Body of pancreas (tissue), 4 donors: Measurements from ENCODE around the gene ERC1. TPM values are rescaled to one million over a fixed set of nuclear protein-coding genes. Genes with fewer than 3 reads are reported as not detected.

Source experiments
- ATAC-seq: fragments of 150-250 bp; one replicate; pipeline ENCODE4 v1.9.1; 2016
- DNase-seq, 4 donors: peaks; one replicate each; pipeline ENCODE4 v3.0.0-alpha.2; 2019
- H3K27ac ChIP-seq, 4 donors: fragments of 200-600 bp; sonication (generic); 1 replicate in 3 of 4; 2 replicates in 1 of 4; pipeline versions ENCODE4 v1.5.1 to v1.6.1; 2016 to 2019; ENCODE audit warnings: mild to moderate bottlenecking in 1 of 4, mixed read lengths in 1 of 4, moderate library complexity in 1 of 4
- H3K27me3 ChIP-seq, 2 donors: fragments of 200-600 bp; sonication (generic); one replicate each; pipeline ENCODE4 v1.6.0; 2016; ENCODE audit warnings: mild to moderate bottlenecking in 1 of 2
- H3K36me3 ChIP-seq, 2 donors: fragments of 200-600 bp; sonication (generic); replicated peaks in 1 of 2; 2 replicates each; pipeline ENCODE4 v1.5.1; 2016; ENCODE audit warnings: low read depth in 2 of 2; ENCODE audit not compliant: insufficient read depth in 1 of 2
- H3K4me1 ChIP-seq: fragments of 200-600 bp; sonication (generic); one replicate; pipeline ENCODE4 v1.6.0; 2016
- H3K4me3 ChIP-seq, 2 donors: fragments of 200-600 bp; sonication (generic); 1 replicate in 1 of 2; 2 replicates in 1 of 2; pipeline ENCODE4 v1.5.1; 2016 to 2019
- H3K9me3 ChIP-seq, 3 donors: fragments of 200-600 bp; sonication (generic); 1 replicate in 2 of 3; 2 replicates in 1 of 3; pipeline ENCODE4 v1.5.1; 2016
- POLR2A ChIP-seq, 3 donors: fragments of 450-650 bp; IDR thresholded peaks; one replicate each; pipeline ENCODE4 v1.6.1; 2016; ENCODE audit warnings: antibody characterized with exemption in 3 of 3, mild to moderate bottlenecking in 2 of 3
- WGBS, 2 donors: methylation state at CpG; one replicate each; pipeline ENCODE4 v1.1.5; 2017; 5-methylcytosine and 5-hydroxymethylcytosine counted together
- intact Hi-C: fragments of 100-400 bp; cut with DNase I; formaldehyde crosslinking; loops from one replicate; pipeline ENCODE4 v1.15.1; 2023
- total RNA-seq, 2 donors: library from RNA; depleted of rRNA; stranded (reverse); fragments of >200 nt; gene quantifications; one replicate each; pipeline ENCODE4 v1.1.0, GENCODE V29; 2016
- TF ChIP-seq, protein P1 (sequence below), 7 experiments: fragments of 450-650 bp in 4 of 7; fragments of 200-600 bp in 3 of 7; sonication (generic) in 3 of 7; IDR thresholded peaks; one replicate each; pipeline ENCODE4 v1.5.1; 2016 to 2019; ENCODE audit warnings: antibody characterized with exemption in 7 of 7

The ERC1 gene
- total RNA-seq, 2 donors from 2014 or later, result 20.8 to 29.0 TPM

DNA sequence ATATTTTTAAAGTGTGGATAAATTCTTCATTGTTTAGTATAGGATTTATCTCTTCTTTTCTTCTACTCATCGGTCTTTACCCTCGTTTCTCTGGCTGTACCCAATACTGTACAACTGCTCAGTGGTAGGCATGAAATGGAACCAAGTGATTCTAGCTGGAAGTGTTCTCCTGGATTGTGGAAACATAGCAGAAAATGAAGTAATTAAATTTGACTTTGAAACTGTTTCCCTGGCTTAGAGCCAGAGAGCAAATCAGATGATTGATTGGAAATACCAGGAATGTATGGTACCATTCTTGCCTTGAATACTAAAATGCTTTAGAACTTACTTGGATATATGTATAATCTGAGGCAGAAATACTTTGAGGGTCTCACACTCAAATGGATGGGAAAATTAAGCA is 292.3 kb downstream of the ERC1 start:
- ATAC-seq, result no peak
- H3K4me3 ChIP-seq, result no peak overlapping the region
- intact Hi-C loops, result no loop called here

DNA sequence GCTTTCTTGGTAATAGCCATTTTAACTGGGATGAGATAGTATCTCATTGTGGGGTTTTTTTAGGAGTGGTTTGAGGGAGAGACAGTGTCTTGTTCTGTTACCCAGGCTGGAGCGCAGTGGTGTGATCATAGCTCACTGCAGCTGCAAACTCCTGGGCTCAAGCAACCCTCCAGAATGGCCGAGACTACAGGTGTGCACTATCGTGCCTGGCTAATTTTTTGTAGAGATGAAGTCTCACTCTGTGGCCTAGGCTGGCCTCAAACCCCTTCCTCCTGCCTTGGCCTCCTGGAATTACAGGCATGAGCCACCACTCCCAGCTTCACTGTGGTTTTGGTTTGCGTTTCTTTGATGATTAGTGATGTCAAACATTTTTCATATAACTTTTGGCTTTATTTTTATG is 293.6 kb downstream of the ERC1 start:
- WGBS, 2 donors, result 92 to 94% methylated on average over 4 of the region's 4 CpGs
- H3K27me3 ChIP-seq, result no peaks in the 10 kb centered on the region
- H3K27ac ChIP-seq, result no peak overlapping the region
- H3K4me3 ChIP-seq, result no peak overlapping the region
- no peaks in the 10 kb centered on the region for H3K4me1 ChIP-seq
- no peaks in the 10 kb centered on the region for H3K36me3 ChIP-seq
- ATAC-seq (no peak), DNase-seq (no peak)
- TF ChIP-seq, protein P1, sequence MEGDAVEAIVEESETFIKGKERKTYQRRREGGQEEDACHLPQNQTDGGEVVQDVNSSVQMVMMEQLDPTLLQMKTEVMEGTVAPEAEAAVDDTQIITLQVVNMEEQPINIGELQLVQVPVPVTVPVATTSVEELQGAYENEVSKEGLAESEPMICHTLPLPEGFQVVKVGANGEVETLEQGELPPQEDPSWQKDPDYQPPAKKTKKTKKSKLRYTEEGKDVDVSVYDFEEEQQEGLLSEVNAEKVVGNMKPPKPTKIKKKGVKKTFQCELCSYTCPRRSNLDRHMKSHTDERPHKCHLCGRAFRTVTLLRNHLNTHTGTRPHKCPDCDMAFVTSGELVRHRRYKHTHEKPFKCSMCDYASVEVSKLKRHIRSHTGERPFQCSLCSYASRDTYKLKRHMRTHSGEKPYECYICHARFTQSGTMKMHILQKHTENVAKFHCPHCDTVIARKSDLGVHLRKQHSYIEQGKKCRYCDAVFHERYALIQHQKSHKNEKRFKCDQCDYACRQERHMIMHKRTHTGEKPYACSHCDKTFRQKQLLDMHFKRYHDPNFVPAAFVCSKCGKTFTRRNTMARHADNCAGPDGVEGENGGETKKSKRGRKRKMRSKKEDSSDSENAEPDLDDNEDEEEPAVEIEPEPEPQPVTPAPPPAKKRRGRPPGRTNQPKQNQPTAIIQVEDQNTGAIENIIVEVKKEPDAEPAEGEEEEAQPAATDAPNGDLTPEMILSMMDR (IDR thresholded peaks at IDR 0.05), result no peak
- no peak for TF ChIP-seq POLR2A (IDR thresholded peaks at IDR 0.05)
- H3K9me3 ChIP-seq, result no peaks in the 10 kb centered on the region
- intact Hi-C loops, result no loop called here

More for the DNA sequence above, 292.3 kb downstream of the ERC1 start:
- no peaks in the 10 kb centered on the region for H3K9me3 ChIP-seq
- H3K36me3 ChIP-seq, result no peaks in the 10 kb centered on the region
- no peak overlapping the region for H3K27ac ChIP-seq
- H3K4me1 ChIP-seq, result no peaks in the 10 kb centered on the region
- no peak for TF ChIP-seq POLR2A (IDR thresholded peaks at IDR 0.05)
- TF ChIP-seq, protein P1 (IDR thresholded peaks at IDR 0.05), result no peak
- no peaks in the 10 kb centered on the region for H3K27me3 ChIP-seq
- WGBS, 2 donors, result 92 to 93% methylated on average over 2 of the region's 2 CpGs
- DNase-seq, result no peak

DNA sequence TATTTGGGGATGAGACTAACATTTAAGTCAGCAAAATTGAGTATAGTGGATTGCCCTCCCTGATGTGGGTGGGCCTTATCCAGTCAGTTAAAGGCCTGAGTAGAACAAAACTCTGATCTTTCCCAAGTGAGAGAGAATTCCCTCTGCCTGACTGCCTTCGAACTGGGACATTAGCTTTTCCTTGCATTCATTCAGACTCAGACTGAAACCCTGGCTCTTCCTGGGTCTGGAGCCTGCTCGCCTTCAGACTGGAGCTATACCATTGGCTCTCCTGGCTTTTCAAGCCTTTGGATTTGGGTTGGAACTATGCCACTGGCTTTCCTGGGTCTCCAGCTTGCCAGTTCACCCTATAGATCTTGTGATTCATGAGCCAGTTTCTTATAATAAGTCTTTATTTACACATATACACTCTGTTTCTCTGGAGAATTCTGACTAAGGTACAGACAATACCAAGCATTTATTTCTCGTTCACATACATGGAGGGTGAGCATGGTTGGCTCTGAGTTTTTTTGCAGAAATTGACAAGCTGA is 296.5 kb downstream of the ERC1 start:
- H3K4me3 ChIP-seq, result no peak overlapping the region
- ATAC-seq (no peak), DNase-seq (no peak)
- 96 to 98% methylated on average over 3 of the region's 3 CpGs for WGBS, 2 donors
- TF ChIP-seq, protein P1 (IDR thresholded peaks at IDR 0.05), result no peak
- TF ChIP-seq POLR2A (IDR thresholded peaks at IDR 0.05), result no peak
- H3K9me3 ChIP-seq, result no peaks in the 10 kb centered on the region
- no peaks in the 10 kb centered on the region for H3K4me1 ChIP-seq
- no peaks in the 10 kb centered on the region for H3K27me3 ChIP-seq
- H3K27ac ChIP-seq, result no peak overlapping the region
- intact Hi-C loops, result no loop called here
- H3K36me3 ChIP-seq, result no peaks in the 10 kb centered on the region

DNA sequence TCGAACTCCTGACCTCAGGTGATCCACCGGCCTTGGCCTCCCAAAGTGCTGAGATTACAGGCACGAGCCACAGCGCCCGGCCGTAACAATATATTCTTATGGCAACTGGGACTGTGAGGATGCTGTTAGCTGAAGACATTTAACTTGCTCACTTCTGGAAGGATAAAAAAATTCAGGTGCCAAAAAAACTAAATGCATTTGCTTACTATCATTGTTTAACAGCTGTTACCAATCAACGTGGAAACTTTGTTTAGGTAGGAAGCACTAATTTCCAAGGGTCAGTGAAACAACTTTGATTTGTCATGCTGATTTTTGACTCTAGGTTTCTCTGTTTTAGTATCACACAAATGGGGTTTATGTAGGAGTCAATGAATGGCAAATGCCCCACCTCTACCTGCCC is 297.3 kb downstream of the ERC1 start:
- intact Hi-C loops, result no loop called here

More for the DNA sequence above, 297.3 kb downstream of the ERC1 start:
- WGBS, 2 donors, result 89 to 90% methylated on average over 7 of the region's 7 CpGs
- no peak for TF ChIP-seq POLR2A (IDR thresholded peaks at IDR 0.05)
- TF ChIP-seq, protein P1 (IDR thresholded peaks at IDR 0.05), result no peak
- no peaks in the 10 kb centered on the region for H3K9me3 ChIP-seq
- no peaks in the 10 kb centered on the region for H3K4me1 ChIP-seq
- no peaks in the 10 kb centered on the region for H3K36me3 ChIP-seq
- no peak for DNase-seq
- no peak for ATAC-seq
- no peaks in the 10 kb centered on the region for H3K27me3 ChIP-seq
- no peak overlapping the region for H3K27ac ChIP-seq
- no peak overlapping the region for H3K4me3 ChIP-seq
